GM21390 (cell line): ENCODE results near the gene PPM1M.
"Not testable (repeated sequence)": the region's sequence is repeated elsewhere in the genome, so short reads cannot be mapped to it uniquely, and the experiment has no call there.

Experiments
- ATAC-seq: cut with Tn5 transposase; IDR thresholded peaks from one replicate; pipeline ENCODE4 v1.9.1; 2021; ENCODE audit not compliant: unreplicated experiment

The PPM1M gene

GRCh38 chr3:52246728-52247408 lies 1.3 kb downstream of the PPM1M start:
- ATAC-seq = no peak

GRCh38 chr3:52247409-52248164 lies 2.0 kb downstream of the PPM1M start:
- ATAC-seq = no peak

GRCh38 chr3:52248165-52248541 lies 2.6 kb downstream of the PPM1M start:
- ATAC-seq = no peak

GRCh38 chr3:52248816-52249547 lies 3.4 kb downstream of the PPM1M start:
- ATAC-seq = no peak

- ATAC-seq = no peak
Measured at GRCh38 chr3:52249683-52250082, 4.1 kb downstream of the PPM1M start.

GRCh38 chr3:52250122-52250521 lies 4.6 kb downstream of the PPM1M start:
- no peak for ATAC-seq

GRCh38 chr3:52253314-52254304 lies 8.1 kb downstream of the PPM1M start:
- peak; percentile 95 for ATAC-seq

- ATAC-seq = no peak
Measured at GRCh38 chr3:52254608-52255007, 9.0 kb downstream of the PPM1M start.

GRCh38 chr3:52256159-52256558 lies 10.6 kb downstream of the PPM1M start:
- ATAC-seq = no peak

GRCh38 chr3:52256622-52257021 lies 11.1 kb downstream of the PPM1M start:
- no peak for ATAC-seq

GRCh38 chr3:52257911-52258310 lies 12.4 kb downstream of the PPM1M start:
- ATAC-seq = no peak

GRCh38 chr3:52259035-52259434 lies 13.5 kb downstream of the PPM1M start:
- ATAC-seq = no peak

- no peak for ATAC-seq
Measured at GRCh38 chr3:52259448-52259847, 13.9 kb downstream of the PPM1M start.

- ATAC-seq = no peak
Measured at GRCh38 chr3:52262447-52262846, 16.9 kb downstream of the PPM1M start.

- no peak for ATAC-seq
Measured at GRCh38 chr3:52265387-52265786, 19.8 kb downstream of the PPM1M start.

GRCh38 chr3:52268036-52268435 lies 22.5 kb downstream of the PPM1M start:
- no peak for ATAC-seq

GRCh38 chr3:52269776-52270175 lies 24.2 kb downstream of the PPM1M start:
- no peak for ATAC-seq

GRCh38 chr3:52270252-52270754 lies 24.7 kb downstream of the PPM1M start:
- ATAC-seq = no peak

- not testable (repeated sequence) for ATAC-seq
Measured at GRCh38 chr3:52272172-52272571, 26.6 kb downstream of the PPM1M start.

- ATAC-seq = no peak
Measured at GRCh38 chr3:52272831-52273230, 27.3 kb downstream of the PPM1M start.

GRCh38 chr3:52274781-52275180 lies 29.2 kb downstream of the PPM1M start:
- not testable (repeated sequence) for ATAC-seq
